ENCODE measurements around the gene DGKH. TPM values are rescaled to one million over a fixed set of nuclear protein-coding genes. Genes with fewer than 3 reads are reported as not detected.

The DGKH gene, protein sequence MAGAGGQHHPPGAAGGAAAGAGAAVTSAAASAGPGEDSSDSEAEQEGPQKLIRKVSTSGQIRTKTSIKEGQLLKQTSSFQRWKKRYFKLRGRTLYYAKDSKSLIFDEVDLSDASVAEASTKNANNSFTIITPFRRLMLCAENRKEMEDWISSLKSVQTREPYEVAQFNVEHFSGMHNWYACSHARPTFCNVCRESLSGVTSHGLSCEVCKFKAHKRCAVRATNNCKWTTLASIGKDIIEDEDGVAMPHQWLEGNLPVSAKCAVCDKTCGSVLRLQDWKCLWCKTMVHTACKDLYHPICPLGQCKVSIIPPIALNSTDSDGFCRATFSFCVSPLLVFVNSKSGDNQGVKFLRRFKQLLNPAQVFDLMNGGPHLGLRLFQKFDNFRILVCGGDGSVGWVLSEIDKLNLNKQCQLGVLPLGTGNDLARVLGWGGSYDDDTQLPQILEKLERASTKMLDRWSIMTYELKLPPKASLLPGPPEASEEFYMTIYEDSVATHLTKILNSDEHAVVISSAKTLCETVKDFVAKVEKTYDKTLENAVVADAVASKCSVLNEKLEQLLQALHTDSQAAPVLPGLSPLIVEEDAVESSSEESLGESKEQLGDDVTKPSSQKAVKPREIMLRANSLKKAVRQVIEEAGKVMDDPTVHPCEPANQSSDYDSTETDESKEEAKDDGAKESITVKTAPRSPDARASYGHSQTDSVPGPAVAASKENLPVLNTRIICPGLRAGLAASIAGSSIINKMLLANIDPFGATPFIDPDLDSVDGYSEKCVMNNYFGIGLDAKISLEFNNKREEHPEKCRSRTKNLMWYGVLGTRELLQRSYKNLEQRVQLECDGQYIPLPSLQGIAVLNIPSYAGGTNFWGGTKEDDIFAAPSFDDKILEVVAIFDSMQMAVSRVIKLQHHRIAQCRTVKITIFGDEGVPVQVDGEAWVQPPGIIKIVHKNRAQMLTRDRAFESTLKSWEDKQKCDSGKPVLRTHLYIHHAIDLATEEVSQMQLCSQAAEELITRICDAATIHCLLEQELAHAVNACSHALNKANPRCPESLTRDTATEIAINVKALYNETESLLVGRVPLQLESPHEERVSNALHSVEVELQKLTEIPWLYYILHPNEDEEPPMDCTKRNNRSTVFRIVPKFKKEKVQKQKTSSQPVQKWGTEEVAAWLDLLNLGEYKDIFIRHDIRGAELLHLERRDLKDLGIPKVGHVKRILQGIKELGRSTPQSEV
- 11.8 TPM for total RNA-seq
- long read RNA-seq, partial matches to known transcripts, result 1 of 3 reads
- long read RNA-seq, other reads (novel, unspliced or antisense), result 2 of 3 reads

DNA sequence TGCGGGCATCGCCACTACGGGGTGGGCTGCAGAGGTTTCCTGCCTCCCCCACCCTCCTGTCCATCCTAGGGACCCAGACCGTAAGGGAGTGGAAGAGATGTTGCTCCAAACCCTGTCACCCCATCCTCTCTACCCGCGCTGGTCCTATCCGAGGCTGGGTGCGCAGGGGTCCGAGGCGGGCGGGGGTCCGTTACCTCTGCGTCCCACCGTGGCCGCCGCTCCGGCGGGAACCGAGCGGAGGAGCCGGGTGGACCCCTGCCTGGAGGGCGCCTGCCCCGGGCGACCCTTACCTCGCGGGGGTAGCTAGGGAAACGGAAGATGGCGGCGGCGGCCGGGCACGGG, at the start of gene DGKH:
TSS of gene DGKH (plus strand) at position 307 of the 342 bp plus-strand sequence. CDS start 126 bp downstream, outside the sequence.
- no peak for DNase-seq (ENCODE audit: low spot score)

DNA sequence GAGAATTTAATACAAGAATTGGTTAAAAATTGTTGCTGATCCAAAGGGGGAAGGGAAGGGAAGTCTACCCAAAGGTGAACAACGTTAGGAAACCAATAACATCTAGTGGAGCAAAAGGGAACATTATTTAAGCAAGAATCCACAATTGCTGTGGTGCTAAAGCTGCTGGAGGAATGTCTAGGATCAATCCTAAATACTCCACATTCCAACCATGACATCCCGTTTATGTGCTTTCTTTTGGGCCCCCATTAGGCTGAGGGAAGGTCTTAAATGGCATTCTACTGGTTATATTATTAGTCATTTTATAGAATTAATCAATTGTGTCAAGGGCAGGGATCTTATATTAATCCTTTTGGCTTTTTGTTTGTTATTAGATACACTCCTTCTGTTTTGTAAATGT, 47.6 kb upstream of the DGKH start:
- no peak for DNase-seq (ENCODE audit: low spot score)

DNA sequence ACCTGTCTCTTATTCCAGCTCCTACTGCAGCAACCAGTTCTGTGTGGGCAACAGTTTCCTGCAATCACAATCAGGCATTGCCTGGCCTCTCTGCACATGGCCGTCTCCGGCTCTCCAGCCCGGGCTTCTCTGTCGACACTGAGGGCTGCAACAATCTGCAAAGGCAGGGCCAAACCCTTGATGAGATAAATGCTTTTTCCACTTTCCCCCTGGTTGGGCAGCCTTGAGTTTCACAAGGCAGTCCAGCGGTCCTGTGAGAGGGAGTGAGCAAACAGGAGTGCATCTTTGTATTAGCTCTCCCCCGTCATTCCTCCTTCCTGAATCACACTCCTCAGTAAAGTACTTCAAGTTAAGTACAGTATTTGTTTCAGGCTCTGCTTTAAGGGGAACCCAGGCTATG, 46.9 kb upstream of the DGKH start:
- no peak for DNase-seq (ENCODE audit: low spot score)

DNA sequence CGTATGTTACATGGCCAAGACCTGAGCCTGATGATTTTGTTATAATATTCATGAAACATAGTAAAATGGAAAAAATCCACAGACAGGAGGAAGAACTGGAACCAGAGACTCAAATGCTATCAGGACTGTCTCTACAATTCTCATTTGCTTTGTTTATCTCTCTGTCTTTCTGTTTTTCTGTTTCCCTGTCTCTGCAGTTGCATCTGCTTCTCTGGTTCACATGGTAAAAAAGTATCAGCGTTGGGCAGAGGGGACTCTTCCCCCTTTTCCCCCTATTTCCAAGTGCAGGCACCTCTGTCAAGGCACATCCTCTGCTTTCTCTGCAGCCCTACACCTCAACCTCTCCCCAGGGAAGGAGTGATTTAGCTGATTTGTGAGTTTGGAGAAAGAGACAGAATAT, 46.4 kb upstream of the DGKH start:
- no peak for DNase-seq (ENCODE audit: low spot score)

DNA sequence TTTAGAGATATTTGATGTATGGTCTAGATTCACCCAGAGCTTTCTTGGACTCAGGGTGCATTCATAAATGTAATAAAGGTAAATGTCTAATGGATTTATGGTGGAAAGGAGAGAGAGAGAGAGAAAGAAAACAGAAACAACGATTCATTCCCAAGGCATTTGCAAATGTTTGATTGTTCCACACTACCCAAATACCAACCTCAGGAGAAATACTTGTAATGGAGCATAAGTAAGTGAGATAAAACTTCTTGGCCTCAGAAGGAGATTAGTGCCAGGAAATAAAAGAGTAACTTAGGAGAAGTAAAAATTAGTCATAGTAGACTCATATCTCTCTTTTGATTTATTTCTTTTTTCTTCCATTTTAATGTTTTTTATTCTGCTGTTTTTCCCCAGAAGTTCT, 40.6 kb upstream of the DGKH start:
- DNase-seq (ENCODE audit: low spot score), result no peak

DNA sequence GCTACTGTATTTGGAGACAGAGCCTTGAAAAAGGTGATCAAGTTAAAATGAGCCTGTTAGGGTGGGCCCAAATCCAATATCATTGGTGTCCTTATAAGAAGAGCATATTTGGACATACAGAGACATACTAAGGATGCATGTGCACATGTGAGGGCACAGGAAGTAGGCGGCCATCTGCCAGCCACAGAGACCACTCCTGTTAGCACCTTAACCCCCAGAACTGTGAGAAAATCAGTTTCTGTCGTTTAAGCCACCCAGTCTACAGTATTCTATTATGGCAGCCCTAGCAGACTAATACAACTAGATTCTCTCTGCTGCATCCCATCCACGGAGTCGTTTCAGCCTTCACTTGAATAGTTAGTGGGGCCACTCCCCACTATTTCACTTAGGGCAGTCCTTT, 39.4 kb upstream of the DGKH start:
- DNase-seq (ENCODE audit: low spot score), result no peak

DNA sequence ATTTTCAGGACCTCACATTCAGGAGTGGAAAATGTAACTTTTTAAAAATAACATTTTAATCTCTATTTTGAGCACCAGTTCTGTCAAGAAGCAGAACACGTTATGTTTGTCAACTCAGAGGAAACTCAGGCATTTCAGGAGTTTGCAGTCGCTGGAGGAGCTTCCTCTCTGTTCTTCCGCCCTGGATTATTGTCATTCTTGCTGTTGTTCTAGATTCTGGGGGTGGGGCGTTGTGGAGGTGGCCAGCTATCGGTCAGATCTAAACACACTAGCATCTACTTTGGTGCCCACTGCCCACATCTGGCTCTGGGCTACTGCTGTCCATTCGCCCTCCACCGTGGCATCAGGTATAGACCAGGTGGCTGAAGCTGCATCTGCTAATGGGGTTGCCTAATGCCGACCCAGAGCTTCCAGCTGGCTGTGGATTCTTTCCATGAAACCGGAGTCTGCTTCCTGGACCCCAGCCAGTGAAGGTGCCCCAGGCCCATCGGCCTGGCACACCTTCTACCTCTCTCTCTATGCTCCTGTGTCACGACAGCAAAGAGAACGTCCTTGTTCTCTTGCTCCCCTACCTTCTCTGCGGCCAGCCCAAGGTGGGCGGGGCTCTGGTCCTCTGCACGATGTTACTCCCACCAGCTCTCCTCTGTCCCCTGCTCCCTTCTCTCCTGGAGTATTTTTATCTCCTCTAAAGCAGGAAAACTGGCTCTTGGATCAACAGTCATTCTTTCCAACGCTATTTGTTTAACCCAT, 36.7 kb upstream of the DGKH start:
- no peak for DNase-seq (ENCODE audit: low spot score)

DNA sequence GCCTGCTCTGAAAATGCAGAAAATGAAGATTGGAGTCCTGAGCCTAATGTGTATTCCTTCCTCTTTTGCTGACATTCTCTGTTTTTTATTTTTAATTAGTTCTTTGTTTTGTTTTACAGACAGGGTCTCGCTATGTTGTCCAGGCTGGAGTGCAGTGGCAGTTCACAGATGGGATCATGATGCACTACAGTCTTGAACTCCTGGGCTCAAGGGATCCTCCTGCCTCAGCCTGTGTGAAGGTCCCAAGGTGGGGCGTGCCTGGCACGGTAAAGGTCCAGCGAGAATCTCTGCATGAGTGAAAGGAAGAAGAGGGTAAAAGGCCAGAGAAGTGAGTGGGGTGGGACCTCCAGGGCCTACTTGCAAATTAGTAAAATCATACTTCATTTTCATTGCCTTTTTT, 34.3 kb upstream of the DGKH start:
- no peak for DNase-seq (ENCODE audit: low spot score)

DNA sequence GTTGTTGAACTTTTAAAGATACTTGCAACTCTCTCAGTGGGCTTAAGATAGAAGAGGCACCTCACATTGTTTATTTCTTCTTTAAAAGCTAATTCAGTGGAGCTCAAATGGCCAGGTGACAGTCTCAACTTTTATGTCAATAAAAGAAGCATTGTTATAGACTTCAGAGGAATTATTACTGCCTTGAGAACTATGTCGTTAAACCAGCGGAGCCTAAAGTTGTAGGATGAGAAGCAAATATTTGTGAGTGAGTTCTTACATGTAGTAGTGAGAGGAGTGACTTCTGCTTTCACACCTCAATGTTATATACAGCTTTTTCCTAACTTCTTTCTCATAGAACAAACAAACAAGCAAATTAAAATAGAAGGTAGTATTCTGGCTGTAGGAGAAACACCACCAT, 31.2 kb upstream of the DGKH start:
- no peak for DNase-seq (ENCODE audit: low spot score)

DNA sequence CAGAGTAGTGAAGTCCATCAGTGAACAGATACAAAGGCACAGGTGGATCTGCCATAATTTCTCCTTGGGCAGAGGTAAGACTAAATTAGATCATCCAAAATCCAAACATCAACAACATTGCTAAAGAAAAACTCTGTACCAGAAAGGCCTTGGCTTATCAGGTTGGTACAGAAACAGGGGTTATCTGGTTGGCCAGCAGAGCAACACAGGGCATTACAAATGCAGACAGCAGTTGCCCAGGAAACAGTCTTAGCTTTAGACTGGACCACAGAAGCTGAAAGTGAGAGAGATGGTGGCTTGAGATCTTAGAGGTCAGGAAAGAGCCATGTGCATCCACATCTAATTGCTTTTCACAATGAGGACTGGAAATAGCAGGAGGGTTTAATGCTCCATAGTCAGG, 26.6 kb upstream of the DGKH start:
- DNase-seq (ENCODE audit: low spot score), result no peak

DNA sequence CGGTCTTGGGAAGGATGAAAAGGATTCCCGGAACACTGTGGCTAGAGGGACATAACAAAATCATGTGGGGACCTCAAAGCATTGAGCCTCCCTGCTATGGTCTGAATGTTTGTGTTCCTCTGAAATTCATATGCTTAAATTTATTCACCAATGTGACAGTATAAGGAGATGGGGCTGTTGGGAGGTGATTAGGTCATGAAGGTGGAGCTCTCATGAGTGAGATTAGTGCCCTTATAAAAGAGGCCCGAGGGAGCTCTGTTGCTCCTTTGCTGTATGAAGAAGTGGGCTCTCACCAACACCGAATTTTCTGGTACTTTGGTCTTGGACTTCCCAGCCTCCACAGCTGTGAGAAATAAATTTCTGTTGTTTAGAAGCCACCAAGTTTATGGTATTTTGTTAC, 26.1 kb upstream of the DGKH start:
- no peak for DNase-seq (ENCODE audit: low spot score)

DNA sequence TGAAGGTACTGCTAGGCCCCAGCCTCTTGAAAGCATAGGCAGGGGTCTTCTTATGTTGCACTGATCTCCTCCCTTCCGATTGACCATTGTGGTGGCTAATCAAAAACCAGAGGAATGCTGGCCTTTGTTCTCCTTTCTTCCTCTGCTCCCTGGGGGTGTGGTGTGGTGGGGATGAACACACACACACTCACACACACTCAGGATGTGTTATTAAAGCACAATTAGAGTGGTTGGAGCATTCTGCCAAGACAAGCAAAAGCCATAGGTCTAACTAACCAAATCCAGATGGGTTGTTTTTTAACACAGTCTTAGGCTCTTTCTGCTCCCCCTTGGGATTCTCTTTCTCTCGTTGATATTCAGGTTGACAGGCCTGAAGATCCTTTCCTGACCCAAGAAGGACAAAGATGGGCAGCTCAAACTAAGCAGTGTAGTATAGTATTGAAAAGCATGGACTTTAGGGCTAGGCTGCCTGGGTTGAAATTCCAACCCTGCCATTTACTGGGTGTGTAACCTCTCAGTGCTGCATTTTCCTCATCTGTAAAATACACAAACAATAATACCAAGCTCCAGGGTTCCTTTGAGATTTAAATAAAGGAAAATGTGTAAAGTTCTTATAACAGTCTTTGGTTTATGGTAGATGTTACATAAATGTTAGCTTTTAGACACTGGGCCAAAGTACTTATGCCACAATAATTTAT, 25.5 kb upstream of the DGKH start:
- no peak for DNase-seq (ENCODE audit: low spot score)

DNA sequence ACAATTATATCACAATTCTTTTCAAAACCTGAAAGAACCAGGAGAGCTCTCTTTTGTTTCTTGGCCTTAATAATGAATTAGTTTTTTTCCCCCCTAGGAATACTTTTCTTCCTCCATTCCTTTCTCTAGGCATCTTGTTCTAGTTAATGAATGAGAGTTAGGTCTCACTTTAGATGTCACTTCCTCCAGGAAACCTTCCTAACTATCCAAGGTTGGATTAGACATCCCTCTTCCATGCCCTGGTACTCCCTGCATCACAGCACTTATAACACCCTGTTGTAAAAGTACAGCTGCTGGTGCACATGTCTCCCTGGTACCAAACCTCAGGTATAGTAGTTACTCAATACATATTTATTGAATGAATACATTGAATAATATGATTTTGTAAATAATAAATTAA, 21.2 kb upstream of the DGKH start:
- no peak for DNase-seq (ENCODE audit: low spot score)

DNA sequence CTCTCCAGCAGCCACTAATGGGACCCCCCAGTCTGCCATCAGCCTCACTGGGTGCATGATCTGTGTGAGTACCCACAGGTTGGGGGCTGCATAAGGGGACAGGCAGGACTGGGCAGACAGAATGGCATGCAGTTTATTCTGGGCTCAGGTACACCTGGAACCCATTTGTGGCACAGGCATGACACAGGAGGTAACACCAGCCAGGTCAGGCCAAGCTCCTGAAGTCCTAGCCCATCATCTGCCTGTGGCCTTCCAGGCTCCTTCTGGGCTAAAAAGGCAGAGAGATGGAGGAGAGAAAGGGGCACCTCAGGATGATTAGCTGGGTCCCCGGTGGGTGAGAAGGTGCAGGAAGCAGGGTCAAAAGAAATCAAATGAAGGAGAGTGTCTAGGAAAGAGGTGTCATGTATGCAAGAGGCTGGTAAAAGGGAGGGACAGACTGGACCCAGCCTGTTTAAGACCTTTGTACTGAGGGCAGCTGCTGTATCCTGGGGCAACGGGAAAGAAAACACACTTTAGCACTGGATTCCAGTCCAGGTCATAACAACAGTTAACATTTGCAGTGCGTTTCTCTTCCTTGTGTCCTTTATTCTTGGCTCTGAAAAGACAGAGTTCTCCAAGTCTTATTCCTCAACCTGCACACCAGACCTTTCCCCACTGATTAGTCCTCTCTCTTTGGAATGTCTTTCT, 20.2 kb upstream of the DGKH start:
- DNase-seq (ENCODE audit: low spot score), result no peak

DNA sequence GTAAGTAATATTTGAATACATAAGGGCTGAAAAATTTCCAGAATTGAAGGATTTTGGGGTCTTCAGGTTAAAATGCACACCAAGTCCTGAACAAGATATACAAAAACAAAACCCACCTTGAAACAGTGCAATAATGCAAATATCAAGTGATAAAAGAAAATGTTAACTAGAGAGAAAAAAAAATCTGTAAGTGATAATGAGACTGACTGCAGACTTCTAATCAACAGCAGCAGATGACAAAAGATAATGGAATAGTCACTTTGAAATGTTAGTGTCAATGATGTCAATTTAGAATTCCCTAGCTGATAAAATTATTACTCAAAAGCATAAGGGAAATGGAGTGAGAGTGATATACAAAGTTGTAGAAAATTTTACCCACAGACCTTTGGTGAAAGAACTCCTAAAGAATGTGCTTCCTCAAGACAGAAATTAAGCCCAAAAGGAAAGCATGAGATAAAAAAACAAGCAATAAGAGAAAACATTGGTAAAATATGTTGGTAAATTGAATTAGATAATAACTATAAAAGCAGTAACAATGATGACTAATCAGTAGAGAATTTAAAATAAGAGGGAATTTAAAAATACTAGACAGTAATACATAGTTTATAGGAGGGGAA, 12.4 kb upstream of the DGKH start:
- no peak for DNase-seq (ENCODE audit: low spot score)

DNA sequence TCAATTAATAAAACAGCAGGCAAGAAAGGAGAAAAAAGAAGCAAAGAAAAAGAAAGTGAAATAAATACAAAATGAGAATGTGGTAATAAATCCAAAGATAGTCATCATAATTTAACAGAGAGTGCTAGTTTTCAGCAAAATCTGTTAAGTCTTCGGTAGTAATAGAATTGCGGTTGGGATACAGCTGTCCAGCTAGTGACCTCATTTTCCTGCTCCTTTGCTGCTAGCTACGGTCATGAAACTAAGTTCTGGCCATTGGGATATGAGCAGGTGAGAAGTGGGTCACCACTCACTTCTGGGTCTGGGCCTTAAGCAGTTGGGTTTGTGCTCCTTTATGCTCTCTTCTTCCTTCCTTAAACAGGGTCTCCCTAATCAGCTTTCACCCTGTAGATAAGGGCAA, 11.7 kb upstream of the DGKH start:
- no peak for DNase-seq (ENCODE audit: low spot score)

DNA sequence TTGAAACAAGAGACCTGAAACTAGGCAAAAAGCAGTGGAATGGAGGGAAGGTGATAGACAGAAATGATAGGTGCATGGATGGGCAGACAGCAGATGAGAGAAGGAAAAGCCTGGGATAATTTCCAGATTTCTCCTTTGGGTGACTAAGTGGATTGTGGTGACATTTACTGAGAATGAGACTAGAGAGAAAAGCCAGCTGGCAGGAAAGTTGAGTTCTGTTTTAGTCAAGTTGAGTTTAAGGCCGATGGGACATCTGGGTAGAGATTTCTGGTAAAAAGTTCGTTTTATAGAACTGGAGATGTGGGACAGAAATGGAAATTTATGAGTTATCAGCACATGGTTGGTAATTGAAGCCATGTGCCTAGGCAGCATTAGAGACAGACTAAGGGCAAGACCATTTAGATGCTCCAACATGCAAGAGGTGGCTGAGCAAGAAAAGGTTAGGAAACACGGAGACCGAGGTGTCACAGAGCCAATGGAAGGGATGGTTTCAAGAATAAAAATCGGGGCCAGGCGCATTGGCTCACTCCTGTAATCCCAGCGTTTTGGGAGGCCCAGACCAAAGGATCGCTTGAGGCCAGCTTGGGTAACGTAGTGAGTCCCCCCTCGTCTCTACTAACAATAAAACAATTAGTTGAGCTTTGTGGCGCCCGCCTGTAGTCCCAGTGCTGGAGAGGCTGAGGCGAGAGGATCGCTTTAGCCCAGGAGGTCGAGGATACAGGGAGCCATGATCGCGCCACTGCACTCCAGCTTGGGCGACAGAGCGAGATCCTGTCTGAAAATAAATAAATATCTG, 9.6 kb upstream of the DGKH start:
- DNase-seq (ENCODE audit: low spot score), result no peak

DNA sequence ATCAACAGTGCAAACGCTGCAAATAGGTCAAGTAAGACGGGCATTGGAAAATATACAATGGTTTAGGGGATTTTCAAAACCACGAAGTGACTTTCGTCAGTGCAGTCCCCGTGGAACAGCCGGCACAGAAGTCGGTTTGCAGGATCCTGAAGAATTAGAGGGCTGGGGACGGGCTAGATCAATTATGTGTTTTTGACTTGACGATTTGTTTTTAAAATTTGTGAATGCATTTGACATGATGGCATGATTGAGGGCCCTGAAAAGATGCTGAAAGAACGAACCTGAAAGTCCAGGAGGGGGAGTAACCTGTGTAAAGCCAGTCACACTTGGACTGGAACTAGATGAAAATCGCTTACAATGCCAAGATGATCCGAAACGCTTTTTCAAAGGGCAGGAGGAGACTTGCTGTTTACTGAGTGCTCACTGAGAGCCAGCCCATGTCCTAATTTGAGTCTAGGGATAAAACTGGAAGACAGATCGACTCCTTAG, 8.9 kb upstream of the DGKH start:
- DNase-seq (ENCODE audit: low spot score), result no peak
